ENCODE results near the gene POTEJ.
"Not testable (repeated sequence)": the region's sequence is repeated elsewhere in the genome, so short reads cannot be mapped to it uniquely, and the experiment has no call there.

DNA sequence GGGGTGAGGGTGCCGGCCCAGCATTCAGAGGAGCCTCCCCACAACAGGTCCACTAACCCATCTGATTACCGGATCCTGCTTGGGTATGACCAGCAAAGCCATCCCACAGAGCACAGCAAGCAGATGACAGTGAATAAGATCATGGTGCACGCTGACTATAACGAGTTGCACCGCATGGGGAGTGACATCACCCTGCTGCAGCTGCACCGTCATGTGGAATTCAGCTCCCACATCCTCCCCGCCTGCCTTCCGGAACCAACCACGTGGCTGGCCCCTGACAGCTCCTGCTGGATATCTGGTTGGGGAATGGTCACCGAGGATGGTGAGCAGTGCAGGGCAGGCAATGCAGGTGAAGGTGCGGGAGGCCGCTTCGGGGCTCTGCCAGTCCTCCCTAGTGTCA lies 37.0 kb upstream of the POTEJ start:
- TF ChIP-seq, protein P1, sequence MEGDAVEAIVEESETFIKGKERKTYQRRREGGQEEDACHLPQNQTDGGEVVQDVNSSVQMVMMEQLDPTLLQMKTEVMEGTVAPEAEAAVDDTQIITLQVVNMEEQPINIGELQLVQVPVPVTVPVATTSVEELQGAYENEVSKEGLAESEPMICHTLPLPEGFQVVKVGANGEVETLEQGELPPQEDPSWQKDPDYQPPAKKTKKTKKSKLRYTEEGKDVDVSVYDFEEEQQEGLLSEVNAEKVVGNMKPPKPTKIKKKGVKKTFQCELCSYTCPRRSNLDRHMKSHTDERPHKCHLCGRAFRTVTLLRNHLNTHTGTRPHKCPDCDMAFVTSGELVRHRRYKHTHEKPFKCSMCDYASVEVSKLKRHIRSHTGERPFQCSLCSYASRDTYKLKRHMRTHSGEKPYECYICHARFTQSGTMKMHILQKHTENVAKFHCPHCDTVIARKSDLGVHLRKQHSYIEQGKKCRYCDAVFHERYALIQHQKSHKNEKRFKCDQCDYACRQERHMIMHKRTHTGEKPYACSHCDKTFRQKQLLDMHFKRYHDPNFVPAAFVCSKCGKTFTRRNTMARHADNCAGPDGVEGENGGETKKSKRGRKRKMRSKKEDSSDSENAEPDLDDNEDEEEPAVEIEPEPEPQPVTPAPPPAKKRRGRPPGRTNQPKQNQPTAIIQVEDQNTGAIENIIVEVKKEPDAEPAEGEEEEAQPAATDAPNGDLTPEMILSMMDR (IDR thresholded peaks at IDR 0.05) = not testable (repeated sequence)
- not testable (repeated sequence) for TF ChIP-seq POLR2A, EP300 (IDR thresholded peaks at IDR 0.05)
